ENCODE data around the gene B3GNT5. TPM values are rescaled to one million over a fixed set of nuclear protein-coding genes. Genes with fewer than 3 reads are reported as not detected.

B3GNT5 gene
- total RNA-seq, 2 experiments from 2014 or later = 0.60 to 0.78 TPM

- Mint-ChIP-seq H3K27me3 (no peaks in the 10 kb centered on the region), H3K4me3 (no peak overlapping the region), H3K9me3 (no peaks in the 10 kb centered on the region), H3K36me3 (ENCODE audit: low read depth) (no peaks in the 10 kb centered on the region), H3K27ac (no peak overlapping the region), H3K4me1 (peaks cover 2% of the 10 kb centered on the region)
- ChIA-PET CTCF (interaction anchor here (0.6 kb wide), 2 partner anchors 345 to 1011 kb away, joined by 3 read pairs; no protein-coding TSS in a partner anchor), POLR2A (no interaction called here)
- no peak for DNase-seq
These were observed 22.9 kb downstream of the B3GNT5 start for GRCh38 chr3:183275937-183276336.

- Mint-ChIP-seq H3K27ac (no peak overlapping the region), H3K9me3 (no peaks in the 10 kb centered on the region), H3K36me3 (ENCODE audit: low read depth) (no peaks in the 10 kb centered on the region), H3K4me1 (peaks cover 2% of the 10 kb centered on the region), H3K27me3 (no peaks in the 10 kb centered on the region), H3K4me3 (no peak overlapping the region)
- POLR2A ChIA-PET = no interaction called here
- CTCF ChIA-PET = interaction anchor here (0.7 kb wide), 1 partner anchor 234 kb away, joined by 3 read pairs; no protein-coding TSS in a partner anchor
- no peak for DNase-seq
These were observed 24.2 kb downstream of the B3GNT5 start for GRCh38 chr3:183277260-183277659.

DNA sequence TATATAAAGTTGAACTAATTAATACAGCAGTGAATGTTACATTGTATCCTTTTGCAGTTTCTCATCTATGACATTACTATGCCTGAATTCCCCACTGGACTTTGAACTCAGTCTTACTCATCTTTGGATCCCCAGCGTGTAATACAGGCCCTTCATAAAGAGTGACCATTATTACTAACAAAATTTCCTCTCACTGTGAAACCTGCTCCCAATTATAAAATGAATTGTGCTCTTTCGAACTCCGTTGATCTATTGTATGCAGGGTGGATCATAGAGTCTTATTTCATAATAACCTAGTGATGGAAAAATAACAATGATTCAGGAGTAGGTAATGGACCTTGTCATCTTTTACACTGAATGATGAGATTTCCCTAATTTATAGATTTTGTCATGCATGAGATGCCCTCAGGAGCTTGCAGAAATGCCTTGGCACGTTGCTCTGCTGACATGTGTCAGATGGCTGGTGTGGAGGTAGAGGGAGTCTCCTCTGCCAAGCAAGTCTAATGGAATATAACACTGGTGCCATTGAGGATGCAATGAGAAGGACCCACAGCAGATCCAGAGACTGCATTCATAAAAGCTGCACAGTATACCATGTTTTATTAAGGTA lies 25.5 kb downstream of the B3GNT5 start:
- Mint-ChIP-seq H3K4me3 (no peak overlapping the region), H3K36me3 (ENCODE audit: low read depth) (no peaks in the 10 kb centered on the region), H3K4me1 (no peaks in the 10 kb centered on the region), H3K27ac (no peak overlapping the region), H3K9me3 (no peaks in the 10 kb centered on the region), H3K27me3 (no peaks in the 10 kb centered on the region)
- DNase-seq = no peak
- ChIA-PET POLR2A (no interaction called here), CTCF (no interaction called here)

- CTCF ChIA-PET = no interaction called here
- no peaks in the 10 kb centered on the region for H3K27me3 Mint-ChIP-seq
- peaks cover 3% of the 10 kb centered on the region for H3K4me1 Mint-ChIP-seq
- no peak for DNase-seq
- H3K36me3 Mint-ChIP-seq (ENCODE audit: low read depth) = no peaks in the 10 kb centered on the region
- no peak overlapping the region for H3K4me3 Mint-ChIP-seq
- H3K9me3 Mint-ChIP-seq = no peaks in the 10 kb centered on the region
- no peak overlapping the region for H3K27ac Mint-ChIP-seq
- POLR2A ChIA-PET = no interaction called here
These were observed 26.3 kb downstream of the B3GNT5 start for GRCh38 chr3:183279371-183279770.

GRCh38 chr3:183281126-183281797 lies 28.2 kb downstream of the B3GNT5 start:
- DNase-seq = no peak
- peaks cover 19% of the 10 kb centered on the region for H3K4me1 Mint-ChIP-seq
- H3K9me3 Mint-ChIP-seq = no peaks in the 10 kb centered on the region
- H3K4me3 Mint-ChIP-seq = no peak overlapping the region
- POLR2A ChIA-PET = no interaction called here
- CTCF ChIA-PET = no interaction called here
- no peaks in the 10 kb centered on the region for H3K27me3 Mint-ChIP-seq
- H3K36me3 Mint-ChIP-seq (ENCODE audit: low read depth) = no peaks in the 10 kb centered on the region
- H3K27ac Mint-ChIP-seq = no peak overlapping the region

- Mint-ChIP-seq H3K4me3 (no peak overlapping the region), H3K9me3 (no peaks in the 10 kb centered on the region), H3K4me1 (peaks cover 29% of the 10 kb centered on the region), H3K27me3 (no peaks in the 10 kb centered on the region), H3K36me3 (ENCODE audit: low read depth) (no peaks in the 10 kb centered on the region), H3K27ac (no peak overlapping the region)
- ChIA-PET CTCF (no interaction called here), POLR2A (no interaction called here)
- no peak for DNase-seq
These were observed 30.8 kb downstream of the B3GNT5 start for GRCh38 chr3:183283886-183284285.

DNA sequence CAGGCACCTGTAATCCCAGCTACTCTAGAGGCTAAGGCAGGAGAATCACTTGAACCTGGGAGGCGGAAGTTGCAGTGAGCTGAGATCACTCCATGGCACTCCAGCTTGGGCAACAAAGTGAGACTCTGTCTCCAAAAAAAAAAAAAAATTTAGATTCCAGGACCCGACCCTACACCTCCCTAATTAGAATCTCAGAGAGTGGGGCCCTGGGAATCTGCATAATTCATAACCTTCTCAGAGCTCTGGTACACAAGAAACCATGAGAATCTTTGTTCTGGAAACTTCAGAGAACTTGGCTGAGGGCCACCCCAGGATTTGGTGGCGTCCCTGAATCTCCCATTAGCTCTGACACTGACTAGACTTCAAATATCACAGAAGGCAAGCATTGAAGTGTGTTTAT lies 31.5 kb downstream of the B3GNT5 start:
- no peak for DNase-seq
- POLR2A ChIA-PET = no interaction called here
- Mint-ChIP-seq H3K4me1 (peaks cover 29% of the 10 kb centered on the region), H3K4me3 (no peak overlapping the region), H3K27me3 (no peaks in the 10 kb centered on the region), H3K36me3 (ENCODE audit: low read depth) (peaks cover 3% of the 10 kb centered on the region), H3K27ac (no peak overlapping the region), H3K9me3 (no peaks in the 10 kb centered on the region)
- CTCF ChIA-PET = interaction anchor here (2.1 kb wide), 1 partner anchor 27 kb away, joined by 7 read pairs; no protein-coding TSS in a partner anchor

DNA sequence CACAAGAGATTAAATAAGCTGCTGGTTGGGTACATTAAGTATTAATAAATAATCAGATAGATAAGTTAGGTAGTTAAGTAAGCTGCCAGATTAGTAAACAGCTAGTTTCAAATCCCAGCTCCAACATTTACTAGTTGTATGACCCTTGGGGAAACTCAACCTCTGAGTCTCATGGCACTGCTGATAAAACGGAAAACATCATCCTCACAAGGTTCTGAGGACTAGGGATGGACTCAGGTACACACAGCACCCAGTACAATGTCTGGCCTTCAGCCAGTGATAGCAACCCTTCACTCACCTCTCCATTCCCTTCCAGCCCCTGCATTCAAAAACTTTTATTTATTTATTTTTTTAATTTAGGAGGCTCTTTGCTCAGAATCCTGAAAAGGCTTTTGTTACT lies 32.3 kb downstream of the B3GNT5 start:
- POLR2A ChIA-PET = interaction anchor here (1.0 to 2.4 kb wide), 7 partner anchors 12 to 599 kb away, joined by 3 to 6 read pairs (median 4); partner anchors contain the start of gene PARL
- no peaks in the 10 kb centered on the region for H3K27me3 Mint-ChIP-seq
- no peak for DNase-seq
- H3K36me3 Mint-ChIP-seq (ENCODE audit: low read depth) = peaks cover 3% of the 10 kb centered on the region
- CTCF ChIA-PET = interaction anchor here (1.2 to 2.1 kb wide), 5 partner anchors 14 to 98 kb away, joined by 3 to 8 read pairs (median 6); no protein-coding TSS in a partner anchor
- H3K9me3 Mint-ChIP-seq = no peaks in the 10 kb centered on the region
- peaks cover 29% of the 10 kb centered on the region for H3K4me1 Mint-ChIP-seq
- H3K4me3 Mint-ChIP-seq = no peak overlapping the region
- H3K27ac Mint-ChIP-seq = peak overlapping the region; percentile 87

DNA sequence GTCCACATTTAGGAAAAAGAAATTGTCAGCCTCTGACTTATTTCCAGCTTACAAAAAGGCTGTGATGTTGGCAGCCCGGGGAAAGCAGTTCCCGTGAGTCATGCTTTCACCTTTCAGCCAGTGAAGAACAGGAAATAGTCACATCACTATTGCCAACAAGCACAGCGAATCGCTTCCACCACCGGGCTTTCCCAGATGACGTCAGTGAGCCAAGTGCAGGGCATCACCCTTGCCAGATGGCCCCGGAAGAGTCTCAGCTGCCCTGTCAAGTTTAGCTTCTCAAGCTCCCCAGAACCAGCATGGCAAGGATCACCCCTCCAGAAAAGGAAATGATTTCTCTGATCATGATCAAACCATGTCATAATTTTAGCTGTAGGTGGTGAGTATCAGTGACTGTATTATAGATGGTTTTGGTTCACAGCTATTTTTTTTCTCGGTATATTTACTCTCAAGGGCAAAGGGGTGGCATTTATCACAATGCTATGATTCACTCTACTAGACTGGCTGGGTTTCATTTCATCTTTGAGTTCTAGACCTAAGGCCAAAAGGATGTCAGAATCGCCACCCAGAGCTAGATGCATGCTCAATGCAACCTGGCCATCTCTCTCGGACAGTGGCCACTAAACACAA lies 32.9 kb downstream of the B3GNT5 start:
- peaks cover 29% of the 10 kb centered on the region for H3K4me1 Mint-ChIP-seq
- H3K9me3 Mint-ChIP-seq = no peaks in the 10 kb centered on the region
- CTCF ChIA-PET = interaction anchor here (0.7 to 2.1 kb wide), 8 partner anchors 11 to 102 kb away, joined by 3 to 8 read pairs (median 4); no protein-coding TSS in a partner anchor
- no peaks in the 10 kb centered on the region for H3K27me3 Mint-ChIP-seq
- H3K4me3 Mint-ChIP-seq = peak overlapping the region; percentile 58
- DNase-seq = peak; percentile 92
- POLR2A ChIA-PET = interaction anchor here (1.0 to 2.4 kb wide), 7 partner anchors 11 to 599 kb away, joined by 3 to 6 read pairs (median 4); partner anchors contain the start of gene PARL
- peaks cover 3% of the 10 kb centered on the region for H3K36me3 Mint-ChIP-seq (ENCODE audit: low read depth)
- peak overlapping the region; percentile 87 for H3K27ac Mint-ChIP-seq

DNA sequence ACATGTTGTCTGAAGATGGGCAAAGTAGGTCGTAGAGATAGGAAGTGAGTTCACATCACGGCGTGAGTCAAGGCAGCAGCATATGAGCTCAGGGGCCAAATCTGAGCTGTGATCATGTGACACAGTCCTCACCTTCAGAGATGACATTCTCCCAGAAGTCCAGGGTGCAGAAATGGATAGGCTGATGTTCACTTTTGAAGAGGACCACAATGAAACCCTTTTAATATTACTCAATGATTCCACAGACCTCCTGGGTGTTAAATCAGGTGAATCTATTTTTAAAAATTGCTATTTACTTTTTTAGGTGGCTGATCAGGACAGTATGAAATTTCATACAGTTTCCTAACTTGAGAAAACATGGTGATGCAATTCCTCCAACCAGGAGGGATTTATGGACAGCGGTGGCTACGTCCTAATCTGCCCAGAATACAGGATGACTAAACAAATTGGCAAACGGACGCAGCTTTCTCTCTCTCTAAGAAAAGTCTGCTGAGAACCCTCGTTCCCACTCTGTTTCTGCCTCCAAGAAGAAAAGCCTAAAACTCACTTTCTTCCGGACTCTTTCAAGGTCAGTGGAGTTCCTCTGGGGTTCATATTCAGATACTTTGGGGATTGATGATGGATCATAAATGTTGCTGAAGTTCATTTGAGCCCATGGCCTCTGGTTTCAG lies 34.4 kb downstream of the B3GNT5 start:
- POLR2A ChIA-PET = interaction anchor here (1.2 to 2.4 kb wide), 2 partner anchors 12 to 14 kb away, joined by 3 to 6 read pairs; no protein-coding TSS in a partner anchor
- no peak for DNase-seq
- H3K36me3 Mint-ChIP-seq (ENCODE audit: low read depth) = peaks cover 3% of the 10 kb centered on the region
- H3K27ac Mint-ChIP-seq = peak overlapping the region; percentile 87
- peaks cover 29% of the 10 kb centered on the region for H3K4me1 Mint-ChIP-seq
- no peaks in the 10 kb centered on the region for H3K9me3 Mint-ChIP-seq
- H3K4me3 Mint-ChIP-seq = no peak overlapping the region
- CTCF ChIA-PET = interaction anchor here (0.7 kb wide), 1 partner anchor 874 kb away, joined by 3 read pairs; no protein-coding TSS in a partner anchor
- H3K27me3 Mint-ChIP-seq = no peaks in the 10 kb centered on the region

DNA sequence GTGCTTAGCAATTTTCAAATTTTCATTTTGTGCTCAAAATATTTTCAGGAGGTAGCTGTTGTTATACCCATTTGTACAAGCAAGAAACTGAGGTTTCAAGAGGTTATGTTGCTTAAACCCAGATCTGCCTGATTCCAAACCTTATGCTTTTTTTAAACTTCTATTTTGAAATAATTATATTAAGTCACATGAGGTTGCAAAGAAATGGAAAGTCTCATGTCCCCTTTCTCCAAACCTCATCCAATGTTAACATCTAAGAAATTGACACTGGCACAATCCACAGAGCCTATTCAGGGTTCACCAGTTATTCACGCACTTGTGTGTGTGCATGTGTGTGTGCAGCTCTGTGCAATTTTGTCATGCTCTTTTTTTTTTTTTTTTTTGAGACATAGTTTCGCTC lies 35.1 kb downstream of the B3GNT5 start:
- ChIA-PET CTCF (interaction anchor here (0.7 kb wide), 1 partner anchor 873 kb away, joined by 3 read pairs; no protein-coding TSS in a partner anchor), POLR2A (interaction anchor here (0.6 to 1.2 kb wide), 2 partner anchors 11 to 126 kb away, joined by 3 read pairs; no protein-coding TSS in a partner anchor)
- Mint-ChIP-seq H3K27me3 (no peaks in the 10 kb centered on the region), H3K27ac (no peak overlapping the region), H3K4me1 (peaks cover 29% of the 10 kb centered on the region), H3K36me3 (ENCODE audit: low read depth) (peaks cover 3% of the 10 kb centered on the region), H3K4me3 (no peak overlapping the region), H3K9me3 (no peaks in the 10 kb centered on the region)
- DNase-seq = no peak

DNA sequence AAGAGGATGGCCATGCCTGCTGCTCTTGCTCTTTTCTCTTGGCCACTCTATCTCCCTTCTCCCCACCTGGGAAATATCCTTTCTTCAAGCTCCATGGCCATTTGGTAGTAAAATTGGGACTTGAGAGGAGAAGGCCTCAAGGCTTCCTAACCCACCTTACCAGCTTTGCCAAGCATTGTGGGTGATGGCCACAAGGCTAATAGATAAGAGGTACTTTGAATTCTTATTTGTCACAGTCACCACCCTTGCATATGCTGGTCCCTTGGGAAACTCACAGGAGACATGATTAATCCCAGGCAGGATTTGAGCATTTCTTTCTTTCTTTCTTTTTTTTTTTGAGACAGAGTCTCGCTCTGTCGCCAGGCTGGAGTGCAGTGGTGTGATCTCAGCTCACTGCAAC lies 37.2 kb downstream of the B3GNT5 start:
- ChIA-PET POLR2A (no interaction called here), CTCF (no interaction called here)
- Mint-ChIP-seq H3K36me3 (ENCODE audit: low read depth) (peaks cover 5% of the 10 kb centered on the region), H3K27me3 (no peaks in the 10 kb centered on the region), H3K9me3 (no peaks in the 10 kb centered on the region), H3K4me1 (peaks cover 21% of the 10 kb centered on the region), H3K27ac (no peak overlapping the region), H3K4me3 (no peak overlapping the region)
- DNase-seq = no peak

Data from activated CD4-positive, alpha-beta memory T cell treated with anti-CD3 and anti-CD28 coated beads, Interleukin-2, amount 10 ng/mL, durations not matched to agents 7 days and 5 days (primary cell).